ENCODE measurements around the gene GSC. TPM values are rescaled to one million over a fixed set of nuclear protein-coding genes. Genes with fewer than 3 reads are reported as not detected.
"Not testable (repeated sequence)": the region's sequence is repeated elsewhere in the genome, so short reads cannot be mapped to it uniquely, and the experiment has no call there.

GSC gene
- polyA plus RNA-seq, 1 donor (not counting 4 experiments of a cell fraction or from before 2014, with no cell fraction given), result not detected

DNA sequence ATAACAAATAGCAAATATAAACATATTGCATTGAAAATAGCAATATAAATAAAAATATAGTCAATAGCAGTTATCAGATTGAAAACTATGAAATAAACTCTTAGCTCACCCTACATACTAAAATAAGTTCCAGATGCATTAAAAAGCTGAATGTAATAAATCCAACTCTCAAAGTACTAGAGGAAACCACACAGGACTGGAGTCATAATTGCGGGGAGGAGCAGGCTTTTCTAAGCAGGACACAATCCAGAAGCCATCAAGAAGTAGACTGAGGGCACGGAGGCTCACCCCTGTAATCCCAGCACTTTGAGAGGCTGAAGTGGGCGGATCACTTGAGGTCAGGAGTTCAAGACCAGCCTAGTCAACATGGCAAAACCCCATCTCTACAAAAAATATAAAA lies 22.2 kb downstream of the GSC start:
- Histone ChIP-seq H2AFZ (ENCODE audit: control insufficient read depth, low read length) (no peak overlapping the region), H3K4me1 (ENCODE audit: control insufficient read depth, extremely low read depth, insufficient read depth, low read length) (no peaks in the 10 kb centered on the region), H4K20me1 (ENCODE audit: control insufficient read depth, extremely low read depth, insufficient read depth, low read length) (no peaks in the 10 kb centered on the region), H3K27me3 (ENCODE audit: control insufficient read depth, extremely low read depth, insufficient read depth, low read length) (no peaks in the 10 kb centered on the region), H3K79me2 (ENCODE audit: control insufficient read depth, insufficient read depth, low read length) (no peaks in the 10 kb centered on the region), H3K27ac (ENCODE audit: control insufficient read depth, insufficient read depth, low read length) (no peak overlapping the region), H3K9me1 (ENCODE audit: control insufficient read depth, extremely low read depth, insufficient read depth, low read length) (no peaks in the 10 kb centered on the region), H3K4me3 (ENCODE audit: control insufficient read depth in 2 of 3, extremely low read depth in 1 of 3, insufficient read depth in 2 of 3, low read depth in 1 of 3, low read length in 3 of 3) (no peak overlapping the region), H3K36me3 (ENCODE audit: control insufficient read depth in 2 of 2, extremely low read depth in 1 of 2, insufficient read depth in 2 of 2, low read length in 2 of 2) (no peaks in the 10 kb centered on the region), H3K9me3 (ENCODE audit: control insufficient read depth, low read depth, low read length) (no peaks in the 10 kb centered on the region), H3K9ac (ENCODE audit: control insufficient read depth, extremely low read depth, insufficient read depth, low read length) (no peak overlapping the region), H3K4me2 (ENCODE audit: control insufficient read depth, extremely low read depth, insufficient read depth, low read depth, low read length) (no peak overlapping the region)
- TF ChIP-seq, protein P1, sequence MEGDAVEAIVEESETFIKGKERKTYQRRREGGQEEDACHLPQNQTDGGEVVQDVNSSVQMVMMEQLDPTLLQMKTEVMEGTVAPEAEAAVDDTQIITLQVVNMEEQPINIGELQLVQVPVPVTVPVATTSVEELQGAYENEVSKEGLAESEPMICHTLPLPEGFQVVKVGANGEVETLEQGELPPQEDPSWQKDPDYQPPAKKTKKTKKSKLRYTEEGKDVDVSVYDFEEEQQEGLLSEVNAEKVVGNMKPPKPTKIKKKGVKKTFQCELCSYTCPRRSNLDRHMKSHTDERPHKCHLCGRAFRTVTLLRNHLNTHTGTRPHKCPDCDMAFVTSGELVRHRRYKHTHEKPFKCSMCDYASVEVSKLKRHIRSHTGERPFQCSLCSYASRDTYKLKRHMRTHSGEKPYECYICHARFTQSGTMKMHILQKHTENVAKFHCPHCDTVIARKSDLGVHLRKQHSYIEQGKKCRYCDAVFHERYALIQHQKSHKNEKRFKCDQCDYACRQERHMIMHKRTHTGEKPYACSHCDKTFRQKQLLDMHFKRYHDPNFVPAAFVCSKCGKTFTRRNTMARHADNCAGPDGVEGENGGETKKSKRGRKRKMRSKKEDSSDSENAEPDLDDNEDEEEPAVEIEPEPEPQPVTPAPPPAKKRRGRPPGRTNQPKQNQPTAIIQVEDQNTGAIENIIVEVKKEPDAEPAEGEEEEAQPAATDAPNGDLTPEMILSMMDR (optimal IDR thresholded peaks at IDR 0.05 in 1 of 3, IDR thresholded peaks at IDR 0.05 in 1 of 3, conservative IDR thresholded peaks at IDR 0.05 in 1 of 3; ENCODE audit: extremely low read depth in 1 of 3, insufficient read depth in 2 of 3, low read length in 3 of 3), result no peak
- TF ChIP-seq EZH2 (IDR thresholded peaks at IDR 0.05; ENCODE audit: low read length), result no peak
- no peak for FAIRE-seq
- dilution Hi-C loops (cut with MboI; ENCODE audit: extremely low pct_ligation_motif_present, low sequenced_read_pairs), result no loop called here
- DNase-seq (ENCODE audit: low read depth, low spot score), result no peak

DNA sequence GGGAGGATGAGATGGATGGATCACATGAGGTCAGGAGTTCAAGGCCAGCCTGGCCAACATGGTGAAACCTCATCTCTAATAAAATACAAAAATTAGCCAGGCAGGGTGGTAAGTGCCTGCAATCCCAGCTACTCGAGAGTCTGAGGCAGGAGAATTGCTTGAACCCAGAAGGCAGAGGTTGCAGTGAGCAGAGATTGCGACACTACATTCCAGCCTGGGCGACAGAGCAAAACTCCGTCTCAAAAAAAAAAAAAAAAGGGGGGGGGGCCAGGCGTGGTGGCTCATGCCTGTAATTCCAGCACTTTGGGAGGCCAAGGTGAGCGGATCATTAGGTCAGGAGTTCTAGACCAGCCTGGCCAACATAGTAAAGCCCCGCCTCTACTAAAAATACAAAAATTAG lies 22.8 kb downstream of the GSC start:
- H3K27me3 ChIP-seq (ENCODE audit: control insufficient read depth, extremely low read depth, insufficient read depth, low read length); H4K20me1 ChIP-seq (ENCODE audit: control insufficient read depth, extremely low read depth, insufficient read depth, low read length); dilution Hi-C loops (cut with MboI; ENCODE audit: extremely low pct_ligation_motif_present, low sequenced_read_pairs); H3K4me1 ChIP-seq (ENCODE audit: control insufficient read depth, extremely low read depth, insufficient read depth, low read length); H3K4me2 ChIP-seq (ENCODE audit: control insufficient read depth, extremely low read depth, insufficient read depth, low read depth, low read length); FAIRE-seq; DNase-seq (ENCODE audit: low read depth, low spot score); H3K79me2 ChIP-seq (ENCODE audit: control insufficient read depth, insufficient read depth, low read length); H3K4me3 ChIP-seq (ENCODE audit: control insufficient read depth in 2 of 3, extremely low read depth in 1 of 3, insufficient read depth in 2 of 3, low read depth in 1 of 3, low read length in 3 of 3); H3K27ac ChIP-seq (ENCODE audit: control insufficient read depth, insufficient read depth, low read length); H3K9me3 ChIP-seq (ENCODE audit: control insufficient read depth, low read depth, low read length); H3K36me3 ChIP-seq (ENCODE audit: control insufficient read depth in 2 of 2, extremely low read depth in 1 of 2, insufficient read depth in 2 of 2, low read length in 2 of 2); H3K9me1 ChIP-seq (ENCODE audit: control insufficient read depth, extremely low read depth, insufficient read depth, low read length); H3K9ac ChIP-seq (ENCODE audit: control insufficient read depth, extremely low read depth, insufficient read depth, low read length); H2AFZ ChIP-seq (ENCODE audit: control insufficient read depth, low read length): not testable (repeated sequence)

DNA sequence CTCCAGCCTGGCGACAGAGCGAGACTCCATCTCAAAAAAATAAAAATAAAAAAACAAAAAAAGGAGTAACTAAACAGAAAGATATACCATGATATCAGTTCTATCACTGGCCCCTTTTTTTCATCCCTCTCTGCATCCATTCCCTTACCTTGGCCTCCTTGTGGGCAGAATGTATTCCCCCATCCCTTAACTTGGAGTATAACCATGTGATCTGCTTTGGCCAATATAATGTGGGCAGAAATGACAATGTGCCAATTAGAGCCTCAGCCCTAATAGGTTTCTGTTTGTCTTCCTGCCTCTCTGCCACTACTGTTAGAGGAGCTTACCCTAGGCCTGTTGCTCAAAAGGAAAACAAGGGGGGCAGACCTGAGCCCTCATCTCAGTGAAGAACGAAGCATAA lies 23.8 kb downstream of the GSC start:
- no peaks in the 10 kb centered on the region for H3K9me1 ChIP-seq (ENCODE audit: control insufficient read depth, extremely low read depth, insufficient read depth, low read length)
- dilution Hi-C loops (cut with MboI; ENCODE audit: extremely low pct_ligation_motif_present, low sequenced_read_pairs), result no loop called here
- no peaks in the 10 kb centered on the region for H3K79me2 ChIP-seq (ENCODE audit: control insufficient read depth, insufficient read depth, low read length)
- FAIRE-seq (no peak), DNase-seq (ENCODE audit: low read depth, low spot score) (no peak)
- no peak overlapping the region for H3K27ac ChIP-seq (ENCODE audit: control insufficient read depth, insufficient read depth, low read length)
- no peak overlapping the region for H3K4me3 ChIP-seq (ENCODE audit: control insufficient read depth in 2 of 3, extremely low read depth in 1 of 3, insufficient read depth in 2 of 3, low read depth in 1 of 3, low read length in 3 of 3)
- no peak overlapping the region for H3K4me2 ChIP-seq (ENCODE audit: control insufficient read depth, extremely low read depth, insufficient read depth, low read depth, low read length)
- H3K9ac ChIP-seq (ENCODE audit: control insufficient read depth, extremely low read depth, insufficient read depth, low read length), result no peak overlapping the region
- no peaks in the 10 kb centered on the region for H3K4me1 ChIP-seq (ENCODE audit: control insufficient read depth, extremely low read depth, insufficient read depth, low read length)
- H4K20me1 ChIP-seq (ENCODE audit: control insufficient read depth, extremely low read depth, insufficient read depth, low read length), result no peaks in the 10 kb centered on the region
- H3K36me3 ChIP-seq (ENCODE audit: control insufficient read depth in 2 of 2, extremely low read depth in 1 of 2, insufficient read depth in 2 of 2, low read length in 2 of 2), result no peaks in the 10 kb centered on the region
- H2AFZ ChIP-seq (ENCODE audit: control insufficient read depth, low read length), result no peak overlapping the region
- H3K9me3 ChIP-seq (ENCODE audit: control insufficient read depth, low read depth, low read length), result no peaks in the 10 kb centered on the region
- H3K27me3 ChIP-seq (ENCODE audit: control insufficient read depth, extremely low read depth, insufficient read depth, low read length), result no peaks in the 10 kb centered on the region
- no peak for TF ChIP-seq EZH2 (IDR thresholded peaks at IDR 0.05; ENCODE audit: low read length)
- TF ChIP-seq, protein P1 (optimal IDR thresholded peaks at IDR 0.05 in 1 of 3, IDR thresholded peaks at IDR 0.05 in 1 of 3, conservative IDR thresholded peaks at IDR 0.05 in 1 of 3; ENCODE audit: extremely low read depth in 1 of 3, insufficient read depth in 2 of 3, low read length in 3 of 3), result no peak

Data from keratinocyte (primary cell).